ENCODE results near the gene GAL3ST3.
"Not testable (repeated sequence)": the region's sequence is repeated elsewhere in the genome, so short reads cannot be mapped to it uniquely, and the experiment has no call there.

Gene GAL3ST3

GRCh38 chr11:66012371-66012945 is 36.5 kb downstream of the GAL3ST3 start:
- no peak for DNase-seq

- peak; percentile 44 for DNase-seq
Observed at GRCh38 chr11:66011785-66012303, 37.1 kb downstream of the GAL3ST3 start, which contains the start of gene CST6. CST6 (plus strand) TSS chr11:66012008; CDS start chr11:66012045, 37 bp downstream.

DNA sequence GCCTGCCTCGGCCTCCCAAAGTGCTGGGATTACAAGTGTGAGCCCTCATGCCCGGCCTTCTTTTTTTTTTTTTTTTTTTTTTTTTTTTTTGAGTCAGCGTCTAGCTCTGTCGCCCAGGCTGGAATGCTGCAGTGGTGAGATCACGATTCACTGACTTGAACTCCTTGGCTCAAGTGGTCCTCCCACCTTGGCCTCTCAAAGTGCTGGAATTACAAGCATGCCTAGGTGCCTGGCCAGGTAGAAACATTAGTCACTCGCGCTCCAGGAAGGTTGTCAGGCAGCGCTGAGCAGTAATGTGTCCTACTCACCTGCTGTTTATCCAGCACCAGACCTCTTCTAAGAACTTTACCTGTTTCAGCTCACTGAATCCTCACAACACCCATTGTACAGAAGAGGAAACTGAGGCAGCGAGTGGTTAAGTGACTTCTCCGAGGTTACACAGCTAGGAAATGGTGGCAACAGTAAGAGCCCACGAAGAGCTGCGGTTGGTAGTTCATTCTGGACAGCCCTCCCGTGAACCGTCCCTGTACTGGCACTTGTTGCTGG is 37.6 kb downstream of the GAL3ST3 start:
- no peak for DNase-seq

GRCh38 chr11:66010036-66010435 is 38.9 kb downstream of the GAL3ST3 start:
- not testable (repeated sequence) for DNase-seq

DNA sequence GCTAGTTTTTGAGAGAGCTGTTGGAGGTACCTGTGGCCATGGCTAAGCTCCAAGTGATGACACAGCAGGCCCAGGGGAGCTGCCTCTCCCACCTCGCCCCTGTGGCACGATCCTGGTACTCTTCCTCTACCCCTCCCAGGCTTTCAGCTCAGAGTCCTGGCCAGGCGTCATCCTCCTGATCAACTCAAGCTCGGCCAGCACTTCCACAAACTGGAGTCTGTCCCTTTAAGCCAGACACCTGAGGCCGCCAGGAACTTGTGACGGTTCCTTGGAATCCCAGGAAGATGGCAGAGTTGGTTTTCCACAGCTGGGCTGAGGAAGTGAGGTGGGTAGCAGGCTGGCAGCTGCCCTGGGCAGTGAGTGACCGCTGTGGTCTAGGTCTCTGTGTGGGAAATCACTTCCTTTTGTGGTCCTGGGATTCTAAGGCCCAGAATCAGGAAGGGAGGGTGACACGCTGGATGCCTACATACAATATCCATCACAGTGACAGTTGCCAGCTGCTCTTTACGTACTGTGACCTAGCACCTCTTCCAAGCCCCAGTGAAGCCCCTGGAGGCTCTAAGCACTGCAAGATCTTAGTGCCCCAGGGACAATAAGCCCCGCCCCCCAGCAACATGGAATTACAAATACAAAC is 40.4 kb downstream of the GAL3ST3 start:
- peak; percentile 41 for DNase-seq

GRCh38 chr11:66008095-66008467 is 40.9 kb downstream of the GAL3ST3 start:
- no peak for DNase-seq

DNA sequence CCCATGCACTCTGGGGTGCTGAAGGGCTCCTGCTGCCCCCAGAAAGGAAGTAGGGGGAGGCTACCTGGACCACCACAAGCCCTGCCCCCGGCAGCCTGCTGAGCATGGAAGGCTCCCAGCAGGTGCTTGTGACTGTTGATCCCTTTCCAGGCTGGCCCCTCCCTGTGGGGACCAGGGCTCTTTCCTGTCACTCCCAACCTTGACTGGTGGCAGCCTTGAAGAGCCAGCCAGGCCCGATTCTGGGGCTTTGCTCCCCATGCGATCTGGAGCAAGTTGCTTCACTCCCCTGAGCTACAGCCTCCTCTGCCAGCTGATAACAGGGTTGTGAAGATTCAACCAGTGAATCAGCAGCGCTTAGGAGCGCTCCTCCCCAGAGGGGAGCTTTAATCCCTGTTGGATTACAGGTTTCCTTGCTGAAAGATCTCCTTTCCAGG is 41.7 kb downstream of the GAL3ST3 start:
- no peak for DNase-seq

- DNase-seq = no peak
Observed at GRCh38 chr11:66006891-66007176, 42.1 kb downstream of the GAL3ST3 start.

DNA sequence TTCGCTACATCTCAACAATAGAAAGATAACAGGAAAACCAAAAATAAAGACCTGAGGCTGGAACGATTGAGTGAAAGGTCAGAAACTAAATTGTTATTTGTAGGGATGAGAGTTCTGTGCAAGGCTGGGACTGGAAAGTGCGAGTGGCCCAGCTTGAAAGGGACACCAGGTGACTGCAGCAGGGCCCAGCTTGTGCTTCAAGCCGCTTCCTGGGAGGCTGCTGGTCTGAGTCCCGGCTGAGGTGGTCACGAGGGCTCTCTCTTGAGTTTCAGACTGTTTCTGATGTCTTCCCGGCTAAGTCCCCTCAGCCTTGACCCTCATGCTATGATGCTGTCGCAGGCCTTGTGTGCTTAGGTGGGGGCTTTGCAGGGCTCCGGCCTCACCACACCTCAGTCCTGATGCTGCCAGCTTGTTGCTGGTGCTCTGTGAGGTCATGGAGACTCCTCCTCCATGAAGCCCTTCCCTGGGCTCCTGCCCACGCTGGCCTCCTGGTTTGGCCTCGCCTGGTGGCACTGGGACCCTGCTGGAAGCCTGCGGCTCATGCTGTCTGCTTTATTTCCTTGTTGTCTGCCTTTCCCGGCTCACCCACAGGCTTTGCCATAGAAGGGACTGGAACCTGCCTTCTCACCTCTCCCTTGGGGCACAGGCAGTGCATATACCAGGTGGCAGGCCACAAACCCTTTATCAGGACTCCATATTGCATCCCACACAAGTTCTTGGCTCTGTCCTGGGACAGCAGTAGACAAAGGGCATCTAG is 42.6 kb downstream of the GAL3ST3 start:
- DNase-seq = no peak

- DNase-seq = no peak
Observed at GRCh38 chr11:66004186-66004585, 44.8 kb downstream of the GAL3ST3 start.

DNA sequence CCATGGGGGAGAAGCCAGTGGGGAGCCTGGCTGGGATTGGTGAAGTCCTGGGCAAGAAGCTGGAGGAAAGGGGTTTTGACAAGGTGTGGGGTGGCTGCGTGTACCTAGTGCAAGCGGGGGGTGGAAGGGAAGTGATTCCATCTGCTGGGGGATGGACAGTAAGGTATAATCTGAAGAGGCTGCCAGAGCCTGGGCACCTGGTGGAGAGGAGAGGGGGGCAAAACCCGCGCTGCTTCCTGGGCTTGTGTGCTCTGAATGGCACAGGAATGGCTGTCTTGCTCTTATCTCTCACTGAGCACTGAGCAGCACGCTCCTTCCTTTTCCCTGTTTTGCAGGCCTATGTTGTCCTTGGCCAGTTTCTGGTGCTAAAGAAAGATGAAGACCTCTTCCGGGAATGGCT is 45.7 kb downstream of the GAL3ST3 start:
- peak; percentile 15 for DNase-seq

DNA sequence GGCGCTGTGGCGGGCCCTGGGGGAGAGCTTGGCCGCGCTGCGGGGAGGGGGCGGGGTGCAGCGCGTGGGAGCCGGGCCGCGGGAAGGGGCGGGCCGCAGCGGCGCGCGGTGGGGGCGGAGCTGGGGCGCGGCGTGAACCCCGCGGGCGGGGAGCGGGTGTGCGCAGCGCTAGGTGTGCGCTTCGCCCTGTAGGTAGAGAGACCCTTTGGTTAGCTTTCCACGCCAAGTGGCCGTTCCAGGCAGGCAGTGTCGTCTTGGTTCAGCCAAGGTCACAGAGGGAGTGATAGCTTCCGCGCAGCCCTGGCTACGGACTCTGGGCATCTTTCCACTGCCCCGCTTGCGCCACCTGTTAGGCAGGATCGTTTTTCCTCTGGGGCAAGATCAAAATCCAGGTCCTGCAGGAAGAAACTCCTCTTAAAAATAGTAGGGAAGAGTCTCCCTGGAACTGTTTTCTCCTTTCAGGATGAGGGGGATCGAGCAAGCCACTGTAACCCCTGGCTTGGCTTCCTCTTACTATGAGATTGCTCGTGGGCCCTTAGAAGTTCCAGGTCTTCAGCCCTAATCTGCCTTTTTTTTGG is 46.2 kb downstream of the GAL3ST3 start:
- DNase-seq = peak; percentile 86

GRCh38 chr11:66001942-66002647 is 46.9 kb downstream of the GAL3ST3 start, which contains the start of the genes BANF1 and EIF1AD:
BANF1 (plus strand) TSS chr11:66002503; CDS start chr11:66003251, 748 bp downstream.
EIF1AD (minus strand) TSS chr11:66002157; CDS start chr11:66000389, 1,768 bp downstream.
- DNase-seq = peak; percentile 99

DNA sequence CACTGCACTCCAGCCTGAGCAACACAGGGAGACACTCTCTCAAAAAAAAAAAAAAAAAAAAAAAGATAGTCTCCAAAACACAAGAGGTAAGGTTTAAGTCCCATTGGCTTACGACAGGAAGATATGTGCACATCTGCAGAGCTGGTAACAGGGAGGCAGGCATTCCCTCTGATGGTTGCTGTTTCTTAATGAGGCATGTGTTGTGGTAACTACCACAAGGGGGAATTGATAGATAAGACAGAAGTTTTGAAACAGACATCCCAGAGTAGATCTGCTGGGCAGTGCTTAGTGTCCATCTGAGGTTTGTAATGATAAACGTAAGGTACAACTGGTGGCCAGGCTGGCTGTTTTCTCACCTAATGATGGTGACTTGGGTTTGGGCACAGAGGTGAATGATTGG is 51.7 kb downstream of the GAL3ST3 start:
- DNase-seq = no peak

DNA sequence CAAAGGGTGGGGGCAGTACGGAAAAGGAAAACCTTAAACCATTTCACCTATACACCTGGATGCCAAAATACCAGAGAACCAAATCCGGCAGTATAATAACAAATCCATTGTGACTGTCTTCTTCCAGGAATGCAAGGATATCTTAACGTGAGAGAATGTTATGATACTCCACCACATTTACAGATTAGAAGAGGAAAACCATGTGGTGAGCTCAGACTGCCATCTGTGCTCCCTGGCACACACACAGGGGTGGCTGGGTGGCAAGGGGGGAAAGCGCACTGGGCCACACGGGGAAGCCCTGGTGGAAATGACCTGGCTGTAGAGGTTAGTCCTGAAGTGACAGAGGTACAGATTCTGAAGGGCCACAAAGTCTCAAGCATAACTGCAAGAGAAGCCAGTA is 56.9 kb downstream of the GAL3ST3 start:
- DNase-seq = no peak

All from NCI-H69 (cell line).